ENCODE results near the gene CA10. TPM values are rescaled to one million over a fixed set of nuclear protein-coding genes. Genes with fewer than 3 reads are reported as not detected.

Gene CA10
- total and polyA plus RNA-seq, 2 donors (not counting 3 experiments of a cell fraction or from before 2014, with no cell fraction given), result not detected

- BruUV-seq (replicated peaks), result no TSS peak
- Histone ChIP-seq H3K9ac (replicated peaks; ENCODE audit: extremely low read depth, insufficient read depth, low read length) (no peak overlapping the region), H3K9me3 (replicated peaks; ENCODE audit: control insufficient read depth, insufficient read depth, low read length) (peaks cover 9% of the 10 kb centered on the region), H3K27ac (ENCODE audit: insufficient read depth, low read depth, low read length) (no peak overlapping the region), H3K79me2 (ENCODE audit: control insufficient read depth, insufficient read depth, low read length) (no peaks in the 10 kb centered on the region), H2AFZ (ENCODE audit: low read depth, low read length) (no peak overlapping the region), H3K4me3 (replicated peaks in 1 of 3; ENCODE audit: insufficient read depth in 1 of 3, low read depth in 1 of 3, low read length in 3 of 3) (no peak overlapping the region), H3K27me3 (ENCODE audit: control insufficient read depth in 2 of 2, insufficient read depth in 2 of 2, low read length in 2 of 2) (no peaks in the 10 kb centered on the region), H4K20me1 (replicated peaks; ENCODE audit: control insufficient read depth, extremely low read depth, insufficient read depth, low read length) (no peaks in the 10 kb centered on the region), H3K4me2 (ENCODE audit: insufficient read depth, low read length) (no peak overlapping the region), H3K4me1 (ENCODE audit: control insufficient read depth, extremely low read depth, insufficient read depth, low read length) (no peaks in the 10 kb centered on the region), H3K36me3 (ENCODE audit: control insufficient read depth in 2 of 2, extremely low read depth in 1 of 2, insufficient read depth in 2 of 2, low read length in 2 of 2) (no peaks in the 10 kb centered on the region), H3K9me1 (replicated peaks; ENCODE audit: control insufficient read depth, extremely low read depth, insufficient read depth, low read length) (no peaks in the 10 kb centered on the region)
- FAIRE-seq (no peak), DNase-seq (ENCODE audit: low read depth, low spot score) (no peak)
- CTCF ChIA-PET, result no interaction called here
- TF ChIP-seq EZH2 (IDR thresholded peaks at IDR 0.05; ENCODE audit: borderline replicate concordance, low read depth, low read length, severe bottlenecking) (no peak), GATA2 (IDR thresholded peaks at IDR 0.05; ENCODE audit: insufficient read depth, insufficient read length, low read depth, low read length) (no peak), POLR2AphosphoS5 (IDR thresholded peaks at IDR 0.05; ENCODE audit: insufficient read depth, low read depth, low read length) (no peak)
- intact Hi-C loops (cut with micrococcal nuclease), result no loop called here
- POLR2A ChIA-PET, result no interaction called here
- dilution Hi-C loops (cut with MboI; ENCODE audit: extremely low pct_ligation_motif_present, low sequenced_read_pairs), result no loop called here
These were observed 249.5 kb downstream of the CA10 start for GRCh38 chr17:51908841-51909537.

GRCh38 chr17:51907041-51907440, 251.5 kb downstream of the CA10 start:
- Histone ChIP-seq H3K4me1 (ENCODE audit: control insufficient read depth, extremely low read depth, insufficient read depth, low read length) (no peaks in the 10 kb centered on the region), H3K27me3 (ENCODE audit: control insufficient read depth in 2 of 2, insufficient read depth in 2 of 2, low read length in 2 of 2) (no peaks in the 10 kb centered on the region), H3K36me3 (ENCODE audit: control insufficient read depth in 2 of 2, extremely low read depth in 1 of 2, insufficient read depth in 2 of 2, low read length in 2 of 2) (no peaks in the 10 kb centered on the region), H3K4me3 (replicated peaks in 1 of 3; ENCODE audit: insufficient read depth in 1 of 3, low read depth in 1 of 3, low read length in 3 of 3) (no peak overlapping the region), H3K79me2 (ENCODE audit: control insufficient read depth, insufficient read depth, low read length) (no peaks in the 10 kb centered on the region), H3K9me1 (replicated peaks; ENCODE audit: control insufficient read depth, extremely low read depth, insufficient read depth, low read length) (no peaks in the 10 kb centered on the region), H4K20me1 (replicated peaks; ENCODE audit: control insufficient read depth, extremely low read depth, insufficient read depth, low read length) (no peaks in the 10 kb centered on the region), H3K4me2 (ENCODE audit: insufficient read depth, low read length) (no peak overlapping the region), H3K9ac (replicated peaks; ENCODE audit: extremely low read depth, insufficient read depth, low read length) (no peak overlapping the region), H3K9me3 (replicated peaks; ENCODE audit: control insufficient read depth, insufficient read depth, low read length) (peaks cover 12% of the 10 kb centered on the region), H2AFZ (ENCODE audit: low read depth, low read length) (no peak overlapping the region), H3K27ac (ENCODE audit: insufficient read depth, low read depth, low read length) (no peak overlapping the region)
- ChIA-PET POLR2A (no interaction called here), CTCF (no interaction called here)
- TF ChIP-seq POLR2A (IDR thresholded peaks at IDR 0.05; ENCODE audit: low read depth, low read length) (no peak), EZH2 (IDR thresholded peaks at IDR 0.05; ENCODE audit: borderline replicate concordance, low read depth, low read length, severe bottlenecking) (no peak), JUN (IDR thresholded peaks at IDR 0.05; ENCODE audit: borderline replicate concordance, insufficient read depth, insufficient read length, low read depth) (no peak), MYC (IDR thresholded peaks at IDR 0.05; ENCODE audit: low read depth, low read length) (no peak)
- TF ChIP-seq, protein P1, sequence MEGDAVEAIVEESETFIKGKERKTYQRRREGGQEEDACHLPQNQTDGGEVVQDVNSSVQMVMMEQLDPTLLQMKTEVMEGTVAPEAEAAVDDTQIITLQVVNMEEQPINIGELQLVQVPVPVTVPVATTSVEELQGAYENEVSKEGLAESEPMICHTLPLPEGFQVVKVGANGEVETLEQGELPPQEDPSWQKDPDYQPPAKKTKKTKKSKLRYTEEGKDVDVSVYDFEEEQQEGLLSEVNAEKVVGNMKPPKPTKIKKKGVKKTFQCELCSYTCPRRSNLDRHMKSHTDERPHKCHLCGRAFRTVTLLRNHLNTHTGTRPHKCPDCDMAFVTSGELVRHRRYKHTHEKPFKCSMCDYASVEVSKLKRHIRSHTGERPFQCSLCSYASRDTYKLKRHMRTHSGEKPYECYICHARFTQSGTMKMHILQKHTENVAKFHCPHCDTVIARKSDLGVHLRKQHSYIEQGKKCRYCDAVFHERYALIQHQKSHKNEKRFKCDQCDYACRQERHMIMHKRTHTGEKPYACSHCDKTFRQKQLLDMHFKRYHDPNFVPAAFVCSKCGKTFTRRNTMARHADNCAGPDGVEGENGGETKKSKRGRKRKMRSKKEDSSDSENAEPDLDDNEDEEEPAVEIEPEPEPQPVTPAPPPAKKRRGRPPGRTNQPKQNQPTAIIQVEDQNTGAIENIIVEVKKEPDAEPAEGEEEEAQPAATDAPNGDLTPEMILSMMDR (IDR thresholded peaks at IDR 0.05; ENCODE audit: extremely low read depth in 1 of 2, insufficient read depth in 1 of 2, low read depth in 1 of 2, low read length in 2 of 2), result no peak
- TF ChIP-seq, protein P2, sequence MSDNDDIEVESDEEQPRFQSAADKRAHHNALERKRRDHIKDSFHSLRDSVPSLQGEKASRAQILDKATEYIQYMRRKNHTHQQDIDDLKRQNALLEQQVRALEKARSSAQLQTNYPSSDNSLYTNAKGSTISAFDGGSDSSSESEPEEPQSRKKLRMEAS (IDR thresholded peaks at IDR 0.05; ENCODE audit: insufficient read depth, insufficient read length), result no peak
- dilution Hi-C loops (cut with MboI; ENCODE audit: extremely low pct_ligation_motif_present, low sequenced_read_pairs), result no loop called here
- FAIRE-seq, result no peak
- intact Hi-C loops (cut with micrococcal nuclease), result no loop called here
- DNase-seq (ENCODE audit: low read depth, low spot score), result no peak
- no TSS peak for BruUV-seq (replicated peaks)
